Prostate gland (tissue), 2 donors: ENCODE measurements around the gene DIP2B. TPM values are rescaled to one million over a fixed set of nuclear protein-coding genes. Genes with fewer than 3 reads are reported as not detected.

Source experiments
- DNase-seq: peaks from one replicate; pipeline ENCODE4 v3.0.0-alpha.2; 2019; ENCODE audit warnings: low spot score
- H3K27ac ChIP-seq, 2 donors: fragments of 200-600 bp; sonication (generic); 2 replicates each; pipeline ENCODE4 v1.5.1; 2017 to 2019
- H3K27me3 ChIP-seq: fragments of 200-600 bp; sonication (generic); replicated peaks from 2 replicates; pipeline ENCODE4 v1.5.1; 2019; ENCODE audit not compliant: insufficient read depth
- H3K36me3 ChIP-seq, 2 donors: fragments of 200-600 bp; sonication (generic); 1 replicate in 1 of 2; 2 replicates in 1 of 2; pipeline versions ENCODE4 v1.5.1 to v1.8.1; 2017 to 2019
- H3K4me1 ChIP-seq: fragments of 200-600 bp; sonication (generic); replicated peaks from 2 replicates; pipeline ENCODE4 v1.5.1; 2019
- H3K4me3 ChIP-seq, 2 donors: fragments of 200-600 bp; sonication (generic); 2 replicates each; pipeline ENCODE4 v1.5.1; 2017 to 2019
- H3K9me3 ChIP-seq: fragments of 200-600 bp; sonication (generic); 2 replicates; pipeline ENCODE4 v1.5.1; 2017
- CTCF ChIP-seq, 4 experiments: fragments of 200-600 bp in 2 of 4; fragments of 450-650 bp in 2 of 4; sonication (generic) in 2 of 4; IDR thresholded peaks; 1 replicate in 3 of 4; 2 replicates in 1 of 4; pipeline ENCODE4 v1.5.1; 2016 to 2019; ENCODE audit warnings: antibody characterized with exemption in 4 of 4, mild to moderate bottlenecking in 2 of 4, moderate library complexity in 2 of 4
- POLR2A ChIP-seq: fragments of 450-650 bp; IDR thresholded peaks from one replicate; pipeline ENCODE4 v1.6.1; 2016; ENCODE audit warnings: antibody characterized with exemption, mild to moderate bottlenecking
- POLR2AphosphoS5 ChIP-seq: sonication (generic); formaldehyde crosslinking; IDR thresholded peaks from one replicate; pipeline ENCODE4 v1.6.1; 2017; ENCODE audit warnings: antibody characterized with exemption
- WGBS: methylation state at CpG from one replicate; pipeline ENCODE4 v1.1.5; 2018; 5-methylcytosine and 5-hydroxymethylcytosine counted together
- intact Hi-C: fragments of 100-400 bp; cut with DNase I; formaldehyde crosslinking; loops from one replicate; pipeline ENCODE4 v1.14.2; 2022
- total RNA-seq, 2 donors: library from RNA; depleted of rRNA; stranded (reverse); fragments of >200 nt; gene quantifications; one replicate each; pipeline ENCODE4 v1.1.0, GENCODE V29; 2016

The DIP2B gene
- total RNA-seq, 2 donors from 2014 or later: 23.2 to 56.3 TPM

GRCh38 chr12:50603817-50604639, 99.2 kb downstream of the DIP2B start:
- Histone ChIP-seq H3K27me3 (no peaks in the 10 kb centered on the region), H3K27ac (no peak overlapping the region), H3K4me1 (no peaks in the 10 kb centered on the region), H3K9me3 (no peaks in the 10 kb centered on the region), H3K4me3 (no peak overlapping the region), H3K36me3 (no peaks in the 10 kb centered on the region)
- TF ChIP-seq CTCF (IDR thresholded peaks at IDR 0.05) (no peak), POLR2AphosphoS5 (no peak), POLR2A (no peak)
- WGBS: 68% methylated on average over 4 of the region's 4 CpGs
- DNase-seq: no peak
- intact Hi-C loops: no loop called here

- Histone ChIP-seq H3K36me3 (no peaks in the 10 kb centered on the region), H3K27ac (no peak overlapping the region), H3K4me3 (no peak overlapping the region), H3K4me1 (no peaks in the 10 kb centered on the region), H3K27me3 (no peaks in the 10 kb centered on the region), H3K9me3 (no peaks in the 10 kb centered on the region)
- TF ChIP-seq POLR2AphosphoS5 (no peak), CTCF (IDR thresholded peaks at IDR 0.05) (no peak), POLR2A (no peak)
- WGBS: 63% methylated on average over 1 of the region's 1 CpG
- no peak for DNase-seq
- intact Hi-C loops: no loop called here
Observed at GRCh38 chr12:50604640-50604920, 99.8 kb downstream of the DIP2B start.

- intact Hi-C loops: no loop called here
- Histone ChIP-seq H3K4me3 (no peak overlapping the region), H3K27ac (no peak overlapping the region), H3K9me3 (no peaks in the 10 kb centered on the region), H3K27me3 (no peaks in the 10 kb centered on the region), H3K4me1 (no peaks in the 10 kb centered on the region), H3K36me3 (no peaks in the 10 kb centered on the region)
- DNase-seq: no peak
- TF ChIP-seq POLR2AphosphoS5 (no peak), CTCF (IDR thresholded peaks at IDR 0.05) (no peak), POLR2A (no peak)
- 98% methylated on average over 5 of the region's 5 CpGs for WGBS
Observed at GRCh38 chr12:50606675-50607375, 102.0 kb downstream of the DIP2B start.

- Histone ChIP-seq H3K4me3 (no peak overlapping the region), H3K9me3 (no peaks in the 10 kb centered on the region), H3K27me3 (no peaks in the 10 kb centered on the region), H3K27ac (no peak overlapping the region), H3K36me3 (no peaks in the 10 kb centered on the region), H3K4me1 (no peaks in the 10 kb centered on the region)
- TF ChIP-seq POLR2AphosphoS5: no peak
- TF ChIP-seq CTCF (IDR thresholded peaks at IDR 0.05): no peak
- TF ChIP-seq POLR2A: no peak
- WGBS: 74% methylated on average over 3 of the region's 3 CpGs
- intact Hi-C loops: no loop called here
- DNase-seq: no peak
Observed at GRCh38 chr12:50609292-50609874, 104.6 kb downstream of the DIP2B start.
